GM03348 (cell line): ENCODE measurements around the gene TSC1.

Source experiments
- DNase-seq: peaks from one replicate; pipeline ENCODE4 v3.0.0; 2012; ENCODE audit warnings: low spot score

TSC1 gene

GRCh38 chr9:132862533-132862932 is 81.9 kb downstream of the TSC1 start:
- no peak for DNase-seq

GRCh38 chr9:132861666-132862065 is 82.8 kb downstream of the TSC1 start:
- DNase-seq = no peak

- DNase-seq = no peak
Observed at GRCh38 chr9:132858751-132859150, 85.7 kb downstream of the TSC1 start.

- DNase-seq = no peak
Observed at GRCh38 chr9:132857616-132858342, 86.6 kb downstream of the TSC1 start.

GRCh38 chr9:132857031-132857430 is 87.4 kb downstream of the TSC1 start:
- peak; percentile 80 for DNase-seq

- no peak for DNase-seq
Observed at GRCh38 chr9:132855904-132856303, 88.5 kb downstream of the TSC1 start.

- DNase-seq = no peak
Observed at GRCh38 chr9:132854832-132855231, 89.6 kb downstream of the TSC1 start.

GRCh38 chr9:132853482-132853881 is 90.9 kb downstream of the TSC1 start:
- DNase-seq = no peak

GRCh38 chr9:132849185-132849706 is 95.2 kb downstream of the TSC1 start:
- DNase-seq = no peak

GRCh38 chr9:132846918-132847515 is 97.4 kb downstream of the TSC1 start:
- no peak for DNase-seq

GRCh38 chr9:132846109-132846917 is 98.1 kb downstream of the TSC1 start:
- DNase-seq = no peak

- no peak for DNase-seq
Observed at GRCh38 chr9:132842124-132843044, 102.0 kb downstream of the TSC1 start.
